NCI-H82 treated with DMSO at 0.1 percent for 48 hours (cell line): ENCODE data around the gene MT1X.
"Not testable (repeated sequence)": the region's sequence is repeated elsewhere in the genome, so short reads cannot be mapped to it uniquely, and the experiment has no call there.

Source experiments
- DNase-seq: peaks from one replicate; lab custom pipeline; 2025; ENCODE audit not compliant: unreplicated experiment; lab: John Stamatoyannopoulos, UW

The MT1X gene

DNA sequence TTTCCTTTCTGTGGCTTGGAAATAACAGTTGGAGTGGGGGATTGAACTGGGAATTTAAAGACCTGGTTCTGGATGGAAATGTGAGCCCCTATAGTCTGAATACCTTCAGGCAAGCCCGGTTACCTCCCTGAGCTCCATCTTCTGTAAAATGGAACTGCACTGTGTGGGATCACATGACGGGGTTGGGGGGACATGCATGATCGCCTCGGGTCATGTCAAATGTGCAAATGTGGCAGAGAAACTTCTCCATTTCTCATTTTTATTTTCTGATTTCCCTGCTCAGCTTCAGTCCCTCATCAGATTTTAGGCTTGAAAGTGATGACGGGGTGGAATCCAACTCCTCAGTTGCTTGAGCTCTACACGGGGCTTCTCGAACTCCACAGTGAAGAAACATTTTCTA is 29.1 kb upstream of the MT1X start:
- no peak for DNase-seq

DNA sequence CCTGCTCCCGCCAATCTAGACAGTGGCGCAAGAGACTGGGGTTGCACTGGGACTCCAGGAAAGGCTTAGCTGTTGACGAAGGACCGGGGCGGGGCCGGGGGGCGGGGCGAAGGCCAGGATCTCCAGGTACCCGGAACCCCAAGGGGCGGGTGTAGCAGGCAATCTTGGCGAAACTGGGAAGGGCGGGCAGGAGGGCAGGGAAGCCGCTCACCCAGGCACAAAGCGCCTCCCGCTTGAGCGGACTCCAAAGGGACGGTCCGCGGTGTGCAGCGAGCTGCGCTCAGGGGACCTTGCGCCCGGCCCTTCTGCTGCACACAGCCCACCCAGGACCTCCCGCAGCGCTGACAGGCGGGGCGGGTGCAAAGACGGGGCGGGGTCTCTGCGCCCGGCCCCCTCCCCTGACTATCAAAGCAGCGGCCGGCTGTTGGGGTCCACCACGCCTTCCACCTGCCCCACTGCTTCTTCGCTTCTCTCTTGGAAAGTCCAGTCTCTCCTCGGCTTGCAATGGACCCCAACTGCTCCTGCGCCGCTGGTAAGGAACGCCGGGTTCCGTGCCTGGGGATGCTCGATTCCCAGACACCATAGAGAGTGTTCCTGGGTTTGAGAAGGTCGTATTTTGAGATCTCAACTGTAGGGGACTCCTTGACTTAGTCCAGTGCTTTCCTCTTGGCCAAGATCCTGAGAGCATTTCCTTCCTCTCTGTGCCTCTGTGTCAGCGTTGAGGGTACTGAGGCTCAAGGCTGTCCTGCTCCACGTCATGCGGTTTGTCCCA is 24.5 kb upstream of the MT1X start, which contains the start of gene MT1F:
MT1F (plus strand) TSS at position 405 of the 772 bp plus-strand sequence; CDS start at position 505, 100 bp downstream.
- DNase-seq, result peak; percentile 8

DNA sequence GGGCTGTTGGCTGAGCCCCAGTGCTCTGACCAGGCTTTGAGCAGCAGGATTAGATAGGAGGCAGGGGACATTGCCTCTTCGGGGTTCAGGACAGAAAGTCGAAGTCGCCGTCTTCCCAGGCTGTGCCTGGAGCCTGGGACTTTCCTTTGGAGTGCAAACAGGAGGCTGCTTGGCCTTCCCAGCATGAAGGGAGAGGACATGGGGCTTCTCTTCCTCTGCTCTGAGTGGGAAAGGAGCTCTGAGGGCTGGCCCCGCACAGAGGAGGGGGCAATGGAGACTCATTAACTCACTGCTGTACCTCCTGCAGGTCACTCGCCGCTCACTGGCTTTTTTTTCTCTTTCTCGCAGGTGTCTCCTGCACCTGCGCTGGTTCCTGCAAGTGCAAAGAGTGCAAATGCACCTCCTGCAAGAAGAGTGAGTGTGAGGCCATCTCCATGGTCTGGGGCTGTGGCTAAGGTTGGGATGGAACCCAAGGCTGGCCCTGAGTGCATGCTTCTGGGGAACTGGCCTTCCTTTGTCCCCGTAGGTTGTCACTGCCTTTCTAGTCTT is 23.9 kb upstream of the MT1X start:
- no peak for DNase-seq

DNA sequence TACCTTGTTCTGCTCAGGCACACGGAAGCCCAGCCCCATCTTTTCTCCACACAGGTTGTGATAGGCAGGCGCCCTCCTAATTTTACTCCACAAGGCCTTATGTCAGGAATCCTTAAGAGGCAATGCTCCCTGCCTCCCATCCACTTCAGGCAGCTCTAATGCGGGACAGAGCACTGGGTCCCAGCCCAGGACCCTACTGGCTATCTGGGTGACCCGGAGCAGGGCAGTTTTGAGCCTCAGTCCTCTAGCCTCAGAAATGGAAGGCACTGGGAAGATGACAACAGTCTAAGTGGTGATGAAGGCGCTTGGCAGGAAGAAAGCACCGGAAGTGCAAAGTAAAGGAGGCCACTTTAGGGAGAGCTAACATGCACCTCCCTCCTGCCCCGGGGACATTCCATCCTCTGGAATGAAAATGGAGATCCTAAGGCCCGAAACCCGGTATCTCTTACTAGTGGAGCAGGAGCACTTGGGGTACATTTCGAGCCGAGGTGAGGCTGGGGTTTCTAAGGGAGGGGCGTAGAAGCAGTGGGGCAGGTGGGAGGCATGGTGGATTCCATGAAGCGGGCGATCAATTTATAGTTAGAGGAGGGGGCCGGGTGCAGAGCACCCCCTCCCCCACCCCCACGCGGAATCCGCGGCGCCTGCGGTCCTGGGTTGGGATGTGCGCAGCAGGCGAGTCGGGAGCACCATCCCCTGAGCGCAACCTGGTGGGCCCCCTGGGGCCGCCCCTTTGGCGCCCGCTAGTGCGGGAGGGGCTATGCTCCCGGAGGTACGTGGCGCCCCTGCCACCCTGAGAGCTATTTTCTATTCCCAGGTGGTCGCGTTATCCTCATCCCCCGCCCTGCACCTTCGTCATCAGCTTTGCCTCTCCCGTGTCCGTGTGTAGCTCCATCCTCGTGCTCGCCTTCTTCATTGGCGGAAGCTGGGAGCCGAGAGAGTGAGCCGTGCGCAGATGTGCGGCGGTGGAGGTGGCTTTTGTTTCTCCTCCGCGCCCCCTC is 19.6 kb upstream of the MT1X start:
- no peak for DNase-seq

DNA sequence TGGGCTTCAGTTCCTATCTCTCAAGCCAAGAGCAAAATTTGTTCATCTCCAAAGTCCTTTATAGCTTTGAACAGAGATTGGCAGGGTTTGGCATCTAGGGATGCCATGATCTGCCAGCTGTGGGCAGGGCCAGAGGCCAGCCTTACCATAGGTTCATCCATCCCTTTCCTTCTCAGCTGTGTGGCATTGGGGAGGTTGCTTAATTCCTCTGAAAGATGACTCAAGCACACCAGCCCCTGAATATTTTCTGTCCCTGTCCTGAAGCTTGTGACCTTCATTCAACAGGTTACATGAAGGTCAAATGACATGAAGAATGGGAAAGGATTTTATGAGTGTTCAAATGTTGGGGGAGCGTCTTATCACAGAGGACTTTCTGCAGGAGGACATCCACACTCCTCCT is 17.8 kb upstream of the MT1X start:
- DNase-seq, result no peak

DNA sequence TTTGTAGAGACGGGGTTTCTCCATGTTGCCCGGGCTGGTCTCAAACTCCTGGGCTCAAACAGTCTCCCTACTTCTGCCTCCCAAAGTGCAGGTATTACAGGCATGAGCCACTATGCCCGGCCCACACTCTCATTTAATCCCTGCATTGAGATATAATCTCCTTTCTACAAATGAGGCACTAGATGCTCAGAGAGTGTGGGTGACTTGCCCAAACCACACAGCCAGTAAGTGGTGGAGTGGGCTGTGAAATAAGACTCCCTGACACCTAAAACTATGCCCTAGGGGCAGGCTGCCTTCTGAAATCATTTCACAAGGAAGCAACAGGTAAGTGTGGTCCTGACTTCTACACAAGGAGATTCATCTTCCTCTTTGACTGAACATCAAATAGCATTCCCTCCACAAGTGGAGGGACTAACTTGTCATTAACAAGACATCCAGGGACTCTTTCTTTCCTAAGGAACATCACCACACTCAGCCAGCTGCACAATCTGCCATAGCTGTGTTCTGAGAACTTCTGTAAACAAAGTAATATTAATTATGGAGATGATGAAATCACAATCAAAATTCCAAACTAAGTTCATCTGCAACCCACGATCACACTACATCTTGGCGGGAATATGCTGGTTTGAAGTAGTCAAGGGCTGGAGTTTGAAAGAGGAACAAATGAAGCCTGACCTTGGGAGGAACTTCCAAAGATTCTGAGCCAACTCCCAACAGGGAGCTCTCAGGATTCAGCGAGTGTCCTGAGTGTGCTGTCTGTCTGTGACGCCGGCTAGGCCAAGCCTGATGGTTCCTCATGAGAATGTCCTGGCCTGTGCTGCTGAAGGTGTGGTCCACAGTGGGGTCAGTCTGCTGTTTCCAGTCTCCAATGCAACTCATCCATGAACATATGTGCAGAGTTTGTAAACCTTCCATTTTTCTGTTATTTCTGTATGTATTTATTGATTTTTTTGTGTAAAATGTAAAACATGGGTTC is 16.7 kb upstream of the MT1X start:
- not testable (repeated sequence) for DNase-seq

DNA sequence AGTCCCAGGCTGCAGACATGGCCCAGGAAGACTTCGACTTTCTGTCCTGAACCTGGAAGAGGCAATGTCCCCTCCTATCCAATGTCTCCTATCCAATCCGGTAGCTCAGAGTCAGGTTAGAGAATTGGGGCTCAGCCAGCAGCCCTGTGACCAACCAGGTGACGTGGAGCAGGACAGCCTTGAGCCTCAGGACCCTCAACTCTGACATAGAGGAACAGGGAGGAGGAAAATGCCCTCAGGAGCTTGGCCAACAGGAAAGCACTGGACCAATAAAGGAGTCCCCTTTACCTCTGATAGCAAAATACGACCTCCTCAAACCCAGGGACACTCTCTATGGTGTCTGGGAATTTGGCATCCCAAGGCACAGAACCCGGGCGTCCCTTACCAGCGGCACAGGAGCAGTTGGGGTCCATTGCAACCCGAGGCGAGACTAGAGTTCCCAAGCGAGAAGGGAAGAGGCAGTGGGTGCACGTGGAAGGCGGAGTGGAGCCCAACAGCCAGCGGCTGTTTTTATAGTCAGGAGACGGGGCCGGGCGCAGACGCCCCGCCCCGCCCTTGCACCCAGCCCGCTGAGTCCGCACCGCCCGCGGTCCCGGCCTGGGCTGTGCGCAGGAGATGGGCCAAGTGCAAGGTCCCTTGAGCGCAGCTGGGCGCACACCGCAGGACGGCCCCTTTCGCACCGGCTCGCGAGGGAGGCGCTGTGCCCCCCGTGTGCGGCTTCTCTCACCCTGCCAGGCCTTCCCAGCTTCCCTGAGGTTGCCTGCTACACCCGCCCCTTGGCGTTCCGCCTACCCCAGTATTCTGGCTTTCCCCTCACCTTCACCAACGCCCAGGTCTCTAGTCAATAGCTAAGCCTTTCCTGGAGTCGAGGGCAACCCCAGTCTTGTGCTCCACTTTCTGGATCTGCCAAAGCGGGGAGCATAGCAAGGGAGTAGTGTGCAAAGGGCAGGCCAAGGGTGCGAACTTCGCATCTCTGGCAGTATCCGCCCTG is 14.4 kb upstream of the MT1X start, which contains the start of gene MT1G:
MT1G (minus strand) TSS at position 485 of the 991 bp plus-strand sequence; CDS start at position 413, 72 bp downstream.
- no peak for DNase-seq

DNA sequence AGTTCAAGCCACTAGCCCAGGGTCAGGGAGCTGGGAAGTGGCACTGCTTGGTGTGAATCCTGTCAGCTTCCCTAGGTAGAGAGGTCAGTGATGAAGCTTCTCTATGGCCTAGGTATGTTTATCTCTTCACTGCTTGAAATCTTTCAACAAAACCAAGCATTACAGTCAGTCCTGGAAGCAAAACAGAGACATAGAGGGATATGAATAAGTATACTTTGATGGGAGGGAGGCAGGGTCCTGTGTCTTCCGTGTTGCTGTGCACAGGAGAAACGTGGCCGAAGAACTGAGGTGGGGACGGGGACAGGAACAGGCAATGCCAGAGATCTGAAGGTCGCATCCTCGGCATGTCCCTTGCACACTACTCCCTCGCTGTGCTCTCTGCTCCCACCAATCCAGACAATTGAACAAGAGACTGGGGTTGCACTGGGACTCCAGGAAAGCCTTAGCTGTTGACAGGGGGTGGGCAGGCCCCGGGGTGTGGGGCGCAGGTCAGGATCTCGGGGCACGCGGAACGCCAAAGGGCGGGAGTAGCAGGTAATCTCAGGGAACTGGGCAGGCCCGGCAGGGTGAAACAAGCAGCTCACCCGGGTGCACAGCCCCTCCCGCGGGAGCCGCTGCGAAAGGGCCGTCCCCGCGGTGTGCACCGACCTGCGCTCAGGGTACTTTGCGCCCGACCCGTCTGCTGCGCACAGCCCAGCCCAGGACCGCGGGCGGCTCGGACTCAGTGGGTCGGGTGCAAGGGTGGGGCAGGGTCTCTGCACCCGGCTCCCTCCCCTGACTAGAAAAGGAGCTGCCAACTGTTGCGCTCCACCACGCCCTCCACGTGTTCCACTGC is 13.0 kb upstream of the MT1X start, which contains the start of gene MT1H:
MT1H (plus strand) TSS at position 810 of the 835 bp plus-strand sequence. CDS start 71 bp downstream, outside the sequence.
- DNase-seq, result no peak

DNA sequence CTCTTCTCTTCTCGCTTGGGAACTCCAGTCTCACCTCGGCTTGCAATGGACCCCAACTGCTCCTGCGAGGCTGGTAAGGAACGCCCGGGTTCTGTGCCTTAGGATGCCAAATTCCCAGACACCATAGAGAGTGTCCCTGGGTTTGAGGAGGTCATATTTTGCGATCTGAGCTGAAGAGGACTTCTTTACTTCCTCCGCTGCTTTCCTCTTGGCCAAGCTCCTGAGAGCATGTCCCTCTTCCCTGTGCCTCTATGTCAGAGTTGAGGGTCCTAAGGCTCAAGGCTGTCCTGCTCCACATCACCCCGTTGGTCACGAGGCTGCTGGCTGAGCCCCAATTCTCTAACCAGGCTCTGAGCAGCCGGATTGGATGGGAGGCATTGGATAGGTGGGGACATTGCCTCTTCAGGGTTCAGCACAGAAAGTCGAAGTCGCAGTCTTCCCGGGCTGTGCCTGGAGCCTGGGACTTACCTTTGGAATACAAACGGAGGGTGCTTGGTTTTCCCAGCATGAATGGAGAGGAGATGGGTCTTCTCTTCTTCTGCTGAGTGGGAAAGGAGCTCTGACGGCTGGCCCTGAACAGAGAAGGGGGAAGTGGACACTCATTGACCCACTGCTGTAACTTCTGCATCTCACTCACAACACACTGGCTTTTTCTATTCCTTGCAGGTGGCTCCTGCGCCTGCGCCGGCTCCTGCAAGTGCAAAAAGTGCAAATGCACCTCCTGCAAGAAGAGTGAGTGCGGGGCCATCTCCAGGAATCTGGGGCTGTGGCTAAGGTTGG is 12.2 kb upstream of the MT1X start:
- DNase-seq, result no peak

DNA sequence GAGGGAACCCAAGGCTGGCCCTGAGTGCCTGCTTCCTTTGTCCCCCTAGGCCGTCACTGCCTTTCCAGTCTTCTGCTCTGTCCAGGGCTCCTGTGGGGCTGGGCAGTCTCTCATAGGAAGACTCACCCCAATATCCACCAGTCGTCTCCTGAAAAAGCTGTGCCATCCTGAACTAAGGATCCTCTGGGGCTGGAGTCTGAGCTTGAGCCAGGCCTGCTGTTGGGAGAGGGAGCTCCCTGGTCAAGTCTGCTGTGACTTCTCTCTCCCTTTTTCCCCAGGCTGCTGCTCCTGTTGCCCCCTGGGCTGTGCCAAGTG is 11.7 kb upstream of the MT1X start:
- DNase-seq, result no peak

DNA sequence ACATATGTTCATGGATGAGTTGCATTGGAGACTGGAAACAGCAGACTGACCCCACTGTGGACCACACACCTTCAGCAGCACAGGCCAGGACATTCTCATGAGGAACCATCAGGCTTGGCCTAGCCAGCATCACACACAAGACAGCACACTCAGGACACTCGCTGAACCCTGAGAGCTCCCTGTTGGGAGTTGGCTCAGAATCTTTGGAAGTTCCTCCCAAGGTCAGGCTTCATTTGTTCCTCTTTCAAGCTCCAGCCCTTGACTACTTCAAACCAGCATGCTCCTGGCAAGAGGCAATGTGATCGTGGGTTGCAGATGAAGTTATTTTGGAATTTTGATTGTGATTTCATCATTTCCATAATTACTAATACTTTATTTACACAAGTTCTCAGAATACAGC is 10.6 kb upstream of the MT1X start:
- not testable (repeated sequence) for DNase-seq

DNA sequence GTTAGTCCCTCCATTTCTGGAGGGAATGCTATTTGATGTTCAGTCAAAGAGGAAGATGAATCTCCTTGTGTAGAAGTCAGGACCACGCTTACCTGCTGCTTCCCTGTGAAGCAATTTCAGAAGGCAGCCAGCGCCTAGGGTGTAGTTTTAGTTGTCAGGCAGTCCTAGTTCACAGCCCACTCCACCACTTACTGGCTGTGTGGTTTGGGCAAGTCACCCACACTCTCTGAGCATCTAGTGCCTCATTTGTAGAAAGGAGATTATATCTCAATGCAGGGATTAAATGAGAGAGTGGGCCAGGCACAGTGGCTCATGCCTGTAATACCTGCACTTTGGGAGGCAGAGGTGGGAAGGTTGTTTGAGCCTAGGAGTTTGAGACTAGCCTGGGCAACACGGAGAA is 10.1 kb upstream of the MT1X start:
- not testable (repeated sequence) for DNase-seq

DNA sequence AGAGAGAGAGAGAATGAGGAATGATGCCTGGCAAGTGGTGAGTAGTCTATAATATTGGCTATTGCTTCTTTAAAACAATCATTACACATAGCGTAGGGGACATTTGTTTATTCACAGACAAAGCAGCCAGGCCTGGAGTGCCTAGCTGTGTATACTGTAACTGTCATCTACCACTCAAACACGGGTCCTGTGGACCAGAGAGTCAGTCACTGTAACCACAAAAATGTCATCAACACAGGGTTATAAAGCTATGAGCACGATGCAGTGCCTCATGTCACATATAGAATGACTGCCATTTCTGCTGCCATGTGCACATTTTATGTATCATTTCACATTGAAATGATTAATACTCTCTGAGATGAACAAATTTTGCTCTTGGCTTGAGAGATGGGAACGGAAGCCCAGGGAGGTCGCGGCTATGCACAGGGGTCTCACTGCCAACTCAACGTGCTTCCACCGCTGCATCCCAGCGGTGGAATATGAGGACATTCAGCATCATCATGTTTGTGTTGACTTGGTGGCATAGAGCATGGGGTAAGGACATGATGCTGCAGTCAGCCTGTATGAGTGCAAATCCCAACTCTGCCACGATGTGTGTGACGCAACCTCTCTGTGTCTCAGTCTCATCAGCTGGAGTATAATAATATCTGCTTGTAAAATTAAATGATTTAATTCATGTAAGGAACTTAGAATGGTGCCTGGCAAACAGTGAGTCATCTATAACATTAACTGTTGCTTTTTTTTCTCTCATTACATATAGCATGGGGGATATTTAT is 9.3 kb upstream of the MT1X start:
- no peak for DNase-seq

DNA sequence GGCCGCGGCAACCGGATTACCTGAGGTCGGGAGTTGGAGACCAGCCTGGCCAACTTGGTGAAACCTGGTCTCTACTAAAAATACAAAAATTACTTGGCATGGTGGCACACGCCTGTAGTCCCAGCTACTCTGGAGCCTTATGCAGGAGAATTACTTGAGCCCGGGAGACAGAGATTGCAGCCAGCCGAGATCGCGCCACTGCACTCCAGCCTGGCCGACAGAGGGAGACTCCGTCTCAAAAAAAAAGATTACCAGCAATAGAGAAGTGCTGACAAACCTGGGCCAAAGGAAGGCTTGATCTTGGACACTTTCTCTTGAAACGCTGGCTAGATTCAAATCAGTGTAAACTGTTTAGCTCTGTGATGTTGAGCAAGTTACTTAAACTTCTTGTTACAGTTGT is 8.3 kb upstream of the MT1X start:
- no peak for DNase-seq

DNA sequence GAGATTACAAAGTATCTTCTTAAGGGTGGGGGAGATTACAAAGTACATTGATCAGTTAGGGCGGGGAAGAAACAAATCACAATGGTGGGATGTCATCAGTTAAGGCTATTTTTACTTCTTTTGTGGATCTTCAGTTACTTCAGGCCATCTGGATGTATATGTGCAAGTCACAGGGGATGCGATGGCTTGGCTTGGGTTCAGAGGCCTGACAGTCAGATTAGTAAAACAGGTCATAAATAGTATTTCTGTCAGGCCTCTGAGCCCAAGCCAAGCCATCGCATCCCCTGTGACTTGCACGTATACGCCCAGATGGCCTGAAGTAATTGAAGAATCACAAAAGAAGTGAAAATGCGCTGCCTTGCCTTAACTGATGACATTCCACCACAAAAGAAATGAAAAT is 7.7 kb upstream of the MT1X start:
- DNase-seq, result not testable (repeated sequence)

DNA sequence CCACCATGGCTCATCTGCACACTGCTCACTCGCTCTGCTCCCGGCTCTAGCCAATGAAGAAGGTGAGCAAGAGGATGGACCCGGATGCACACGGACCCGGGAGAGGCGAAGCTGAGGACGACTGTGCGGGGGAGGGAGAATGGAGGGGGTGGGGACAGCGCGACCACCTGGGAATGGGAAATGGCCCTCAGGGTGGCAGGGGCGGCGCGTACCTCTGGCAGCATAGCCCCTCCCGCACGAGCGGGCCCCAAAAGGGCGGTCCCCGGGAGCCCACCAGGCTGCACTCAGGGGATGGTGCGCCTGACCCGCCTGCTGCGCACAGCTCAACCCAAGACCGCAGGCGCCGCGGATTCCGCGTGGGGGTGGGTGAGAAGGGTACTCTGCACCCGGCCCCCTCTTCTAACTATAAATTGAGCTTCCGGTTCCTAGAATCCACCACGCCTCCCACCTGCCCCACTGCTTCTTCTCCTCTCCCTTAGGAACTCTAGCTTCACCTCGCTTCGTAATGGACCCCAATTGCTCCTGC is 6.5 kb upstream of the MT1X start:
- DNase-seq, result no peak
